Measurements from ENCODE around the gene GH2.

GH2 gene

GRCh38 chr17:63842540-63843386 lies 39.0 kb downstream of the GH2 start, which contains the start of gene SMARCD2:
TSS of gene SMARCD2 (minus strand) at chr17:63842685. CDS start at chr17:63842674, 11 bp downstream.
- in situ Hi-C loops (cut with HindIII; ENCODE audit: low sequenced_read_pairs) = no loop called here

GRCh38 chr17:63842173-63842539 lies 39.6 kb downstream of the GH2 start:
- in situ Hi-C loops (cut with HindIII; ENCODE audit: low sequenced_read_pairs) = no loop called here

GRCh38 chr17:63841350-63842172 lies 40.2 kb downstream of the GH2 start:
- in situ Hi-C loops (cut with HindIII; ENCODE audit: low sequenced_read_pairs) = no loop called here

GRCh38 chr17:63840591-63841349 lies 41.0 kb downstream of the GH2 start:
- in situ Hi-C loops (cut with HindIII; ENCODE audit: low sequenced_read_pairs) = no loop called here

- in situ Hi-C loops (cut with HindIII; ENCODE audit: low sequenced_read_pairs) = no loop called here
These were observed 43.0 kb downstream of the GH2 start for GRCh38 chr17:63838631-63839171.

GRCh38 chr17:63837962-63838600 lies 43.7 kb downstream of the GH2 start:
- in situ Hi-C loops (cut with HindIII; ENCODE audit: low sequenced_read_pairs) = no loop called here

GRCh38 chr17:63837480-63837879 lies 44.3 kb downstream of the GH2 start:
- in situ Hi-C loops (cut with HindIII; ENCODE audit: low sequenced_read_pairs) = no loop called here

- in situ Hi-C loops (cut with HindIII; ENCODE audit: low sequenced_read_pairs) = no loop called here
These were observed 44.9 kb downstream of the GH2 start for GRCh38 chr17:63836811-63837210.

- in situ Hi-C loops (cut with HindIII; ENCODE audit: low sequenced_read_pairs) = no loop called here
These were observed 46.5 kb downstream of the GH2 start for GRCh38 chr17:63835167-63835720.

- in situ Hi-C loops (cut with HindIII; ENCODE audit: low sequenced_read_pairs) = no loop called here
These were observed 47.1 kb downstream of the GH2 start for GRCh38 chr17:63834431-63835166.

GRCh38 chr17:63833741-63834373 lies 47.9 kb downstream of the GH2 start:
- in situ Hi-C loops (cut with HindIII; ENCODE audit: low sequenced_read_pairs) = no loop called here

GRCh38 chr17:63833026-63833740 lies 48.6 kb downstream of the GH2 start:
- in situ Hi-C loops (cut with HindIII; ENCODE audit: low sequenced_read_pairs) = no loop called here

- in situ Hi-C loops (cut with HindIII; ENCODE audit: low sequenced_read_pairs) = no loop called here
These were observed 49.3 kb downstream of the GH2 start for GRCh38 chr17:63832455-63832854.

- in situ Hi-C loops (cut with HindIII; ENCODE audit: low sequenced_read_pairs) = no loop called here
These were observed 49.7 kb downstream of the GH2 start for GRCh38 chr17:63832014-63832413.

GRCh38 chr17:63831505-63831904 lies 50.2 kb downstream of the GH2 start:
- in situ Hi-C loops (cut with HindIII; ENCODE audit: low sequenced_read_pairs) = no loop called here

GRCh38 chr17:63830904-63831491 lies 50.7 kb downstream of the GH2 start:
- in situ Hi-C loops (cut with HindIII; ENCODE audit: low sequenced_read_pairs) = no loop called here

GRCh38 chr17:63830278-63830677 lies 51.5 kb downstream of the GH2 start:
- in situ Hi-C loops (cut with HindIII; ENCODE audit: low sequenced_read_pairs) = no loop called here
